ENCODE results near the gene PDE11A. TPM values are rescaled to one million over a fixed set of nuclear protein-coding genes. Genes with fewer than 3 reads are reported as not detected.

Gene PDE11A
- total RNA-seq, 1 donor from 2014 or later, result 25.6 TPM

DNA sequence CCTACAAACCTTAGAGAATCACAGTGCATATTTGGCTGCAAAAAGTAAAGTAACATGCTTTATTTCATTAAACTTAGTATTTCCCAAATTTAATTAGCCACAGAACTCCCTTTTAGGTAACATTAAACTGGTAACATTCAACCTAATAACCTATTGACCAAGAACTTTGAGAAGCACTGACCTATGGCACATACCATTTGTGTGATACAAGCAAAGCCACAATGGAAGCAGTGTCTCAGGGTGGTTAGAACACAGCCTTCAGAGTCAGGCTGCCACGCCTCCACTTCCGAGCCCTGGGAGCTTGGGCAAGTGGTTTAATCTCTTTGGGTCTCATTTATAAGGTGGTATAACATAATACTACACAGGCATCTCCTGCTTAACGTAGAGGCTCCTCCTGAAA is 301.4 kb downstream of the PDE11A start:
- Mint-ChIP-seq H3K9me3 (peaks cover 14% of the 10 kb centered on the region), H3K27ac (no peak overlapping the region), H3K4me1 (no peaks in the 10 kb centered on the region), H3K36me3 (no peaks in the 10 kb centered on the region), H3K27me3 (ENCODE audit: low read depth) (peaks cover 5% of the 10 kb centered on the region), H3K4me3 (no peak overlapping the region)
- TF ChIP-seq, protein P1, sequence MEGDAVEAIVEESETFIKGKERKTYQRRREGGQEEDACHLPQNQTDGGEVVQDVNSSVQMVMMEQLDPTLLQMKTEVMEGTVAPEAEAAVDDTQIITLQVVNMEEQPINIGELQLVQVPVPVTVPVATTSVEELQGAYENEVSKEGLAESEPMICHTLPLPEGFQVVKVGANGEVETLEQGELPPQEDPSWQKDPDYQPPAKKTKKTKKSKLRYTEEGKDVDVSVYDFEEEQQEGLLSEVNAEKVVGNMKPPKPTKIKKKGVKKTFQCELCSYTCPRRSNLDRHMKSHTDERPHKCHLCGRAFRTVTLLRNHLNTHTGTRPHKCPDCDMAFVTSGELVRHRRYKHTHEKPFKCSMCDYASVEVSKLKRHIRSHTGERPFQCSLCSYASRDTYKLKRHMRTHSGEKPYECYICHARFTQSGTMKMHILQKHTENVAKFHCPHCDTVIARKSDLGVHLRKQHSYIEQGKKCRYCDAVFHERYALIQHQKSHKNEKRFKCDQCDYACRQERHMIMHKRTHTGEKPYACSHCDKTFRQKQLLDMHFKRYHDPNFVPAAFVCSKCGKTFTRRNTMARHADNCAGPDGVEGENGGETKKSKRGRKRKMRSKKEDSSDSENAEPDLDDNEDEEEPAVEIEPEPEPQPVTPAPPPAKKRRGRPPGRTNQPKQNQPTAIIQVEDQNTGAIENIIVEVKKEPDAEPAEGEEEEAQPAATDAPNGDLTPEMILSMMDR (IDR thresholded peaks at IDR 0.05; ENCODE audit: unreplicated experiment), result no peak
- DNase-seq (ENCODE audit: low spot score in 2 of 2, unreplicated experiment in 2 of 2), result no peak

DNA sequence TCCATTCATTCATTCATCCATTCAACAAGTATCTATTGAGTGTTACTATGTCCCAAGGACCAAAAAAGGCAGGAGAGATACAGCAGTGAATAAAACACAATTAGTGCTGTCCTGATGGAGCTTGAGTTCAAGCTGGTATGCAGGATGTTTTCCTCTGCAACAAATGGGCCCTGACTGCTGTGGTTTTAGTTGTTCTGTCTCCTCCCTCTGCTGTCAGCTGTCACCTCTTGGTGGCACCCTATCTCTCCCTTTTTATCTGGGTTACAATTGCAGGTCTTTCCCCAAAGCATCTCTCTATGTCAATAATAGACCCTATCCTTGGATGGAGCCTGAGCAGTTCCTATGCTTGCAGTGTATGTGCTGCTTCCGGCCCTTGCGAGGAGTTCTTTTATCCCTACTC is 304.8 kb downstream of the PDE11A start:
- Mint-ChIP-seq H3K27ac (no peak overlapping the region), H3K36me3 (no peaks in the 10 kb centered on the region), H3K9me3 (no peaks in the 10 kb centered on the region), H3K27me3 (ENCODE audit: low read depth) (no peaks in the 10 kb centered on the region), H3K4me1 (peaks cover 16% of the 10 kb centered on the region), H3K4me3 (no peak overlapping the region)
- no peak for DNase-seq (ENCODE audit: low spot score in 2 of 2, unreplicated experiment in 2 of 2)
- TF ChIP-seq, protein P1 (IDR thresholded peaks at IDR 0.05; ENCODE audit: unreplicated experiment), result no peak

DNA sequence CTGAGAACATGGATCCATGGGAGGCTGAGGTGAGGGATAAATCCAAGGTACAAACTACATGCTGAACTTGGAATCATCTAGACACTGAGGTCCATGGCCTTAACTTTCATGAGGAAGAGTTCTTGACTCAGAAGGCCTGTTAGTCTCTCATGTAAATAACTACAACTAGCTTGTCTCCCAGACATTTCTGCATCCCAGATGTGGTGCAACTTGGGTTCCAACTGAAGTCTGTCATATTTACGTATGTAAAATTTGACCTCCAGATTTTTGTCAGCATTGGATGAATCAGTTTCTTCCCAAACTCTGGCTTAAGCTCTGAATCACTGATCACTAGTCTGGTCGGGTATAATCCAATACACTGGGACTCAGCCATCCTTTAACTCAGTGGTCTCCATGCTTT is 306.9 kb downstream of the PDE11A start:
- H3K36me3 Mint-ChIP-seq, result no peaks in the 10 kb centered on the region
- H3K27me3 Mint-ChIP-seq (ENCODE audit: low read depth), result no peaks in the 10 kb centered on the region
- H3K9me3 Mint-ChIP-seq, result no peaks in the 10 kb centered on the region
- no peak for DNase-seq (ENCODE audit: low spot score in 2 of 2, unreplicated experiment in 2 of 2)
- H3K4me3 Mint-ChIP-seq, result no peak overlapping the region
- TF ChIP-seq, protein P1 (IDR thresholded peaks at IDR 0.05; ENCODE audit: unreplicated experiment), result no peak
- H3K4me1 Mint-ChIP-seq, result peaks cover 20% of the 10 kb centered on the region
- H3K27ac Mint-ChIP-seq, result no peak overlapping the region

DNA sequence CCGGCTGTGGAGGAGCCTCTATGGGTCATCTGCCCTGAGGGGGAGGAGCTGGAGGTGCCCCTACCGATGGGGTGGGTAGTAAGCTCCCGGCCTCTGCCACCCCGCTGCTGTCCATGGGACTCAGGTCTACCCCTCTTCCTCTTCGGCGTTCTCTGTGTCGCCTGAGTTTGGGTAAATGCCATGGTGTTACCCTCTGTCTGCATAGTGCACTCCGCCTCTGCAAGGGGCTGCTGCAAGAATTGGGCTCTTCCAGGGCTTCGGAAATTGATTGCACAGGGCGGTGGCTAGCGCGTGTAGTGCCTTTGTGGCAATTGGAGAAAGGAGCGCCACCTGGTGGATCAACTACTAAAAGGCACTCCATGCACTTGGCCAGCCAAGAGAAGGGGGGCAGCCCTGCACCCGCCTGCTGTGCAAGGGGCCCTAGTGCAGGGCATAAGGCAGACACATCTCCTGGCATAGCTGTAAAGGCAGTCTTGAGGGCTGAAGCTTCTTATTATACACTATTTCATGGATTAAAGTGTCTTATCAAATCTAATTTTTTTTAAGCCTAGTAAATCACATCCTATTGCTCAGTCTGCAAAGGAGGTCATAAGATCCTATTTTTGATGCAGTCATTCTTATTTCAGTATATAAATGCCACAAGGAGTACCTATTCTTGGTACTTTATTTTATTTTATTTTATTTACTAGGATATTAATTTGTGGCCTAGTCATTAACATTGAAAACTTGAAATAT is 308.9 kb downstream of the PDE11A start:
- TF ChIP-seq, protein P1 (IDR thresholded peaks at IDR 0.05; ENCODE audit: unreplicated experiment), result peak; percentile 86
- peak; percentile 67 to 84 for DNase-seq (ENCODE audit: low spot score in 2 of 2, unreplicated experiment in 2 of 2)
- Mint-ChIP-seq H3K9me3 (no peaks in the 10 kb centered on the region), H3K27ac (peak overlapping the region; percentile 60), H3K27me3 (ENCODE audit: low read depth) (no peaks in the 10 kb centered on the region), H3K4me1 (peaks cover 34% of the 10 kb centered on the region), H3K36me3 (no peaks in the 10 kb centered on the region), H3K4me3 (peak overlapping the region; percentile 38)

DNA sequence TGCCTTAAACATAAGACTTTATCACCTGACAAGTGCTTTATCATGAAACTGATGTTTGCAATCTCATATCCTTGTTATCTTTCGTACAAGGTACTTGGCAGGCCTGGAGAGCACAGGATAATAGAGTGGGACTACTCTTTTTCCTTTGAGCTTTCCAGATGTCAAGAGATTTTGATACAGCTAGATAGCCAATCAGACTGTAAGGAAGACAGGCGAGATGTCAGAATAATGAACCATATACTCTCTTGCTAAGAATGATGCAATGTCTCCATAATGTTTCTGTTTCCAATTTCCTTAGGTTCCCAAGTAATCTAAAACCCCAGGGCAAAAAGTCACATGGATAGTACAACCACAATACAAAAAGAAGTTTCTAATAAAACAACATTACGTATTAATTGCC is 313.1 kb downstream of the PDE11A start:
- DNase-seq (ENCODE audit: low spot score in 2 of 2, unreplicated experiment in 2 of 2), result no peak
- Mint-ChIP-seq H3K4me1 (peaks cover 72% of the 10 kb centered on the region), H3K9me3 (no peaks in the 10 kb centered on the region), H3K36me3 (no peaks in the 10 kb centered on the region), H3K27ac (peak overlapping the region; percentile 93), H3K4me3 (no peak overlapping the region), H3K27me3 (ENCODE audit: low read depth) (no peaks in the 10 kb centered on the region)
- TF ChIP-seq, protein P1 (IDR thresholded peaks at IDR 0.05; ENCODE audit: unreplicated experiment), result no peak
